Neural cell (in vitro differentiated cells): ENCODE measurements around the gene MYO1H. TPM values are rescaled to one million over a fixed set of nuclear protein-coding genes. Genes with fewer than 3 reads are reported as not detected.

Experiments used
- H2AFZ ChIP-seq: fragments of 200-600, 300-800 bp; sonication (generic), shearing (Covaris generic); 2 replicates; pipeline ENCODE4 v1.6.0; 2014; ENCODE audit warnings: low read depth, mild to moderate bottlenecking, antibody characterized with exemption, low read length, moderate library complexity
- H3F3A ChIP-seq: fragments of 200-600 bp; shearing (Covaris generic); 2 replicates; pipeline ENCODE4 v1.6.1; 2016; ENCODE audit warnings: mild to moderate bottlenecking, moderate library complexity, mixed read lengths, antibody characterized with exemption, low read length; ENCODE audit not compliant: insufficient read depth, poor library complexity, severe bottlenecking
- H3K27ac ChIP-seq: fragments of 200-600, 300-800 bp; sonication (generic), shearing (Covaris generic); 2 replicates; pipeline ENCODE4 v1.5.1; 2014; ENCODE audit warnings: mild to moderate bottlenecking, low read length, moderate library complexity
- H3K27me3 ChIP-seq: fragments of 300-800, 200-600 bp; sonication (generic), shearing (Covaris generic); 2 replicates; pipeline ENCODE4 v1.6.0; 2014; ENCODE audit warnings: mild to moderate bottlenecking, low read depth, low read length, moderate library complexity; ENCODE audit not compliant: insufficient read depth
- H3K36me3 ChIP-seq: fragments of 300-800, 200-600 bp; sonication (generic), shearing (Covaris generic); 2 replicates; pipeline ENCODE4 v1.5.1; 2014; ENCODE audit warnings: mild to moderate bottlenecking, antibody characterized with exemption, low read length, moderate library complexity; ENCODE audit not compliant: insufficient read depth
- H3K4me2 ChIP-seq: fragments of 300-800, 200-600 bp; sonication (generic), shearing (Covaris generic); 2 replicates; pipeline ENCODE4 v1.6.0; 2014; ENCODE audit warnings: mild to moderate bottlenecking, low read length
- H3K4me3 ChIP-seq: fragments of 300-800, 200-600 bp; sonication (generic), shearing (Covaris generic); 2 replicates; pipeline ENCODE4 v1.5.1; 2014; ENCODE audit warnings: mild to moderate bottlenecking, low read length, moderate library complexity
- H3K79me2 ChIP-seq: fragments of 200-600 bp; shearing (Covaris generic); replicated peaks from 2 replicates; pipeline ENCODE4 v1.6.0; 2014; ENCODE audit warnings: mild to moderate bottlenecking, low read length, moderate library complexity; ENCODE audit not compliant: insufficient read depth
- H3K9ac ChIP-seq: fragments of 300-800, 200-600 bp; sonication (generic), shearing (Covaris generic); 2 replicates; pipeline ENCODE4 v1.6.1; 2016; ENCODE audit warnings: mild to moderate bottlenecking, low read length, mixed read lengths
- H3K9me2 ChIP-seq: fragments of 200-600 bp; shearing (Covaris generic); 2 replicates; pipeline ENCODE4 v1.6.1; 2016; ENCODE audit warnings: mild to moderate bottlenecking, low read length, mixed read lengths; ENCODE audit not compliant: insufficient read depth
- H3K9me3 ChIP-seq: fragments of 200-600, 300-800 bp; sonication (generic), shearing (Covaris generic); 2 replicates; pipeline ENCODE4 v1.6.1; 2016; ENCODE audit warnings: mild to moderate bottlenecking, mixed run types, low read length, moderate library complexity, mixed read lengths
- H4K20me1 ChIP-seq: fragments of 200-600 bp; shearing (Covaris generic); 2 replicates; pipeline ENCODE4 v1.6.1; 2016; ENCODE audit warnings: mild to moderate bottlenecking, mixed run types; ENCODE audit not compliant: insufficient read depth
- EP300 ChIP-seq: fragments of 450-650 bp; conservative IDR thresholded peaks from 2 replicates; pipeline ENCODE4 v1.6.1; 2014; ENCODE audit warnings: antibody characterized with exemption, mild to moderate bottlenecking, moderate library complexity; ENCODE audit not compliant: poor library complexity, severe bottlenecking
- EZH2 ChIP-seq: fragments of 200-600, 300-800 bp; shearing (Covaris generic), sonication (generic); IDR thresholded peaks from 2 replicates; pipeline ENCODE4 v1.6.1; 2014; ENCODE audit warnings: antibody characterized with exemption, low read length, borderline replicate concordance, mild to moderate bottlenecking; ENCODE audit not compliant: insufficient read depth, poor library complexity, severe bottlenecking
- MXI1 ChIP-seq: fragments of 450-650 bp; conservative IDR thresholded peaks from 2 replicates; pipeline ENCODE4 v1.6.1; 2014; ENCODE audit warnings: antibody characterized with exemption, mild to moderate bottlenecking; ENCODE audit not compliant: poor library complexity, severe bottlenecking
- POLR2AphosphoS5 ChIP-seq: IDR thresholded peaks from 2 replicates; pipeline ENCODE4 v1.6.1; 2012
- RAD21 ChIP-seq: fragments of 450-650 bp; conservative IDR thresholded peaks from 2 replicates; pipeline ENCODE4 v1.6.1; 2014; ENCODE audit warnings: antibody characterized with exemption, mild to moderate bottlenecking, moderate library complexity
- SMC3 ChIP-seq: fragments of 450-650 bp; conservative IDR thresholded peaks from 2 replicates; pipeline ENCODE4 v1.6.1; 2014; ENCODE audit warnings: antibody characterized with exemption, mild to moderate bottlenecking, moderate library complexity; ENCODE audit not compliant: poor library complexity
- TAF1 ChIP-seq: IDR thresholded peaks from 2 replicates; pipeline ENCODE4 v1.6.1; 2012; ENCODE audit warnings: low read depth
- polyA plus RNA-seq: library from polyadenylated mRNA; depleted of rRNA; stranded (reverse); fragments of >200 nt; gene quantifications from 2 replicates; pipeline ENCODE4 v1.2.3, GENCODE V29; 2014
- TF ChIP-seq, protein P1 (sequence below): fragments of 450-650 bp; IDR thresholded peaks from 2 replicates; pipeline ENCODE4 v1.5.1; 2014; ENCODE audit warnings: antibody characterized with exemption, mild to moderate bottlenecking, moderate library complexity; ENCODE audit not compliant: poor library complexity, severe bottlenecking
- TF ChIP-seq, protein P2 (sequence below): IDR thresholded peaks from 2 replicates; pipeline ENCODE4 v1.6.1; 2012; ENCODE audit warnings: borderline replicate concordance

The MYO1H gene
- polyA plus RNA-seq, 1 donor from 2014 or later: 10.6 TPM

DNA sequence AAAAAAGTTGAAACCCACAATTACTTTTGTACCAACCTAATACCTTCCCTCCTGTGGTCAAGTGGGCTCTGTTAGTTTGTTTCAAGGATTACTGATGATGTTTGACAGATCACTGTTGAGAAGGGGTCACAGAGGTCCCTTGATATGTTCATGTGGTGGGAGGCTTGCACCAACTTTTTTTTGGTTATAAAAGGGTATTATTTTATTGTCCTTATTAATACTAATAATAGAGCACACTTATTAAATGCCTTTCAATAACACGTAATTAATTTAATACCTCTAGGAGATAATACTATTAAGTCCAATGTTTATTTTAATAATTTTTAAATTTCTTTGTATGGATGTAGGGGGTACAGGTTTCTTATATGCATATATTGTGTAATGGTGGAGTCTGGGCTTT, 134.2 kb downstream of the MYO1H start:
- Histone ChIP-seq H3K27ac (no peak overlapping the region), H3K4me3 (no peak overlapping the region), H3K27me3 (no peaks in the 10 kb centered on the region), H3K9me2 (no peaks in the 10 kb centered on the region), H3K4me2 (no peak overlapping the region), H4K20me1 (no peaks in the 10 kb centered on the region), H3F3A (no peaks in the 10 kb centered on the region), H3K36me3 (no peaks in the 10 kb centered on the region), H3K9ac (no peak overlapping the region), H2AFZ (no peak overlapping the region), H3K9me3 (no peaks in the 10 kb centered on the region), H3K79me2 (peaks cover 28% of the 10 kb centered on the region)
- TF ChIP-seq EP300 (no peak), RAD21 (no peak), TAF1 (no peak)

DNA sequence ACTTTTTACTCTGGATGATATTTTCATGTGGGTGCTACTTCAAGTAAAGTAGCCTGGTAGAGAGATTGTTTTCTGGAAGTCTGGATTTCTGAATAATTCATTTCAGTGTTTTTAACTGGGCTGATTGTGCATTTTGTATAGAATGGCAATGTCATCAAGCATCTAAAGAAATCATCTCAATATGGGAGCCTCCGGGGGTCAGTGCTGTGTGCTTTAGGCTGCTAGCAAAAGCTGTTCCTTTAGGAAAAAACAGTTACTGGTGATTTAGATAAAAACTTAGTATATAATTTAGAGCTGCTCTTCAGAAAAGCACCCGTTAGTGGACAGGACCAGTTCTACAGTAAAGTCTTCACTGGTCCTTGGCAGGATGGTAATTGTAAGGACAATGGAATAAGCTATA, 134.8 kb downstream of the MYO1H start:
- no peak overlapping the region for H3K9ac ChIP-seq
- H3F3A ChIP-seq: no peaks in the 10 kb centered on the region
- H3K9me2 ChIP-seq: no peaks in the 10 kb centered on the region
- H3K27ac ChIP-seq: no peak overlapping the region
- H2AFZ ChIP-seq: no peak overlapping the region
- H3K27me3 ChIP-seq: no peaks in the 10 kb centered on the region
- H4K20me1 ChIP-seq: no peaks in the 10 kb centered on the region
- H3K36me3 ChIP-seq: no peaks in the 10 kb centered on the region
- peaks cover 25% of the 10 kb centered on the region for H3K79me2 ChIP-seq
- TF ChIP-seq, protein P1, sequence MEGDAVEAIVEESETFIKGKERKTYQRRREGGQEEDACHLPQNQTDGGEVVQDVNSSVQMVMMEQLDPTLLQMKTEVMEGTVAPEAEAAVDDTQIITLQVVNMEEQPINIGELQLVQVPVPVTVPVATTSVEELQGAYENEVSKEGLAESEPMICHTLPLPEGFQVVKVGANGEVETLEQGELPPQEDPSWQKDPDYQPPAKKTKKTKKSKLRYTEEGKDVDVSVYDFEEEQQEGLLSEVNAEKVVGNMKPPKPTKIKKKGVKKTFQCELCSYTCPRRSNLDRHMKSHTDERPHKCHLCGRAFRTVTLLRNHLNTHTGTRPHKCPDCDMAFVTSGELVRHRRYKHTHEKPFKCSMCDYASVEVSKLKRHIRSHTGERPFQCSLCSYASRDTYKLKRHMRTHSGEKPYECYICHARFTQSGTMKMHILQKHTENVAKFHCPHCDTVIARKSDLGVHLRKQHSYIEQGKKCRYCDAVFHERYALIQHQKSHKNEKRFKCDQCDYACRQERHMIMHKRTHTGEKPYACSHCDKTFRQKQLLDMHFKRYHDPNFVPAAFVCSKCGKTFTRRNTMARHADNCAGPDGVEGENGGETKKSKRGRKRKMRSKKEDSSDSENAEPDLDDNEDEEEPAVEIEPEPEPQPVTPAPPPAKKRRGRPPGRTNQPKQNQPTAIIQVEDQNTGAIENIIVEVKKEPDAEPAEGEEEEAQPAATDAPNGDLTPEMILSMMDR: no peak
- TF ChIP-seq EP300 (no peak), SMC3 (no peak), RAD21 (no peak), MXI1 (no peak), POLR2AphosphoS5 (no peak), EZH2 (no peak), TAF1 (no peak)
- TF ChIP-seq, protein P2, sequence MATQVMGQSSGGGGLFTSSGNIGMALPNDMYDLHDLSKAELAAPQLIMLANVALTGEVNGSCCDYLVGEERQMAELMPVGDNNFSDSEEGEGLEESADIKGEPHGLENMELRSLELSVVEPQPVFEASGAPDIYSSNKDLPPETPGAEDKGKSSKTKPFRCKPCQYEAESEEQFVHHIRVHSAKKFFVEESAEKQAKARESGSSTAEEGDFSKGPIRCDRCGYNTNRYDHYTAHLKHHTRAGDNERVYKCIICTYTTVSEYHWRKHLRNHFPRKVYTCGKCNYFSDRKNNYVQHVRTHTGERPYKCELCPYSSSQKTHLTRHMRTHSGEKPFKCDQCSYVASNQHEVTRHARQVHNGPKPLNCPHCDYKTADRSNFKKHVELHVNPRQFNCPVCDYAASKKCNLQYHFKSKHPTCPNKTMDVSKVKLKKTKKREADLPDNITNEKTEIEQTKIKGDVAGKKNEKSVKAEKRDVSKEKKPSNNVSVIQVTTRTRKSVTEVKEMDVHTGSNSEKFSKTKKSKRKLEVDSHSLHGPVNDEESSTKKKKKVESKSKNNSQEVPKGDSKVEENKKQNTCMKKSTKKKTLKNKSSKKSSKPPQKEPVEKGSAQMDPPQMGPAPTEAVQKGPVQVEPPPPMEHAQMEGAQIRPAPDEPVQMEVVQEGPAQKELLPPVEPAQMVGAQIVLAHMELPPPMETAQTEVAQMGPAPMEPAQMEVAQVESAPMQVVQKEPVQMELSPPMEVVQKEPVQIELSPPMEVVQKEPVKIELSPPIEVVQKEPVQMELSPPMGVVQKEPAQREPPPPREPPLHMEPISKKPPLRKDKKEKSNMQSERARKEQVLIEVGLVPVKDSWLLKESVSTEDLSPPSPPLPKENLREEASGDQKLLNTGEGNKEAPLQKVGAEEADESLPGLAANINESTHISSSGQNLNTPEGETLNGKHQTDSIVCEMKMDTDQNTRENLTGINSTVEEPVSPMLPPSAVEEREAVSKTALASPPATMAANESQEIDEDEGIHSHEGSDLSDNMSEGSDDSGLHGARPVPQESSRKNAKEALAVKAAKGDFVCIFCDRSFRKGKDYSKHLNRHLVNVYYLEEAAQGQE: no peak
- H3K9me3 ChIP-seq: no peaks in the 10 kb centered on the region
- H3K4me3 ChIP-seq: no peak overlapping the region
- no peak overlapping the region for H3K4me2 ChIP-seq

DNA sequence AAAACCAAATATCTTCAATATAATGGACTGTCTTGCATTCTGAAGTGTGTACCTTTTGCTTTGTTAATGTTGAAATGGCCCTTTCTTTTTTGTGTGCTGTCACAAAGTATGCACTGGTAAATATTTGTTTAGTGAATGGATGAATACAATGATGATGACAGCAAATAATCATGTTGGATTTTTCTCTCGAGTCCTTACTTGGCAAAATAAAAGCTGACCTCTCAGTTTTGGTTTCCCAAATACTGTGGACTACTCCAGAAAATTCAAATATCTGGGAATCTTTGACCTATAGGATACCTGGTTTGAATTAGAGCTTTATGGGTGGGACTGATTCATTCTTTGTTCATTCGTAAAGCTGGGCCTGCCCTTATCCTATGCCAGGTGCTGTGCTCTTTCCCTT, 135.2 kb downstream of the MYO1H start:
- Histone ChIP-seq H3K36me3 (peaks cover 3% of the 10 kb centered on the region), H3K9me3 (no peaks in the 10 kb centered on the region), H3F3A (no peaks in the 10 kb centered on the region), H2AFZ (no peak overlapping the region), H3K79me2 (peaks cover 21% of the 10 kb centered on the region), H3K9me2 (no peaks in the 10 kb centered on the region), H3K9ac (no peak overlapping the region), H3K4me2 (no peak overlapping the region), H3K27me3 (no peaks in the 10 kb centered on the region), H3K27ac (no peak overlapping the region), H4K20me1 (no peaks in the 10 kb centered on the region), H3K4me3 (no peak overlapping the region)
- no peak for TF ChIP-seq RAD21
- TF ChIP-seq SMC3: no peak
- no peak for TF ChIP-seq MXI1
- TF ChIP-seq, protein P2: no peak
- TF ChIP-seq, protein P1: no peak
- no peak for TF ChIP-seq EP300
- no peak for TF ChIP-seq TAF1
- TF ChIP-seq EZH2: no peak
- no peak for TF ChIP-seq POLR2AphosphoS5
